CD4-positive, alpha-beta T cell treated with Interferon alpha-2 for 1 hour (primary cell): ENCODE measurements around the gene C11orf71.

Source experiments
- DNase-seq, 2 donors: peaks; one replicate each; pipeline ENCODE4 v3.0.0-alpha.2; 2020 to 2022

Gene C11orf71

DNA sequence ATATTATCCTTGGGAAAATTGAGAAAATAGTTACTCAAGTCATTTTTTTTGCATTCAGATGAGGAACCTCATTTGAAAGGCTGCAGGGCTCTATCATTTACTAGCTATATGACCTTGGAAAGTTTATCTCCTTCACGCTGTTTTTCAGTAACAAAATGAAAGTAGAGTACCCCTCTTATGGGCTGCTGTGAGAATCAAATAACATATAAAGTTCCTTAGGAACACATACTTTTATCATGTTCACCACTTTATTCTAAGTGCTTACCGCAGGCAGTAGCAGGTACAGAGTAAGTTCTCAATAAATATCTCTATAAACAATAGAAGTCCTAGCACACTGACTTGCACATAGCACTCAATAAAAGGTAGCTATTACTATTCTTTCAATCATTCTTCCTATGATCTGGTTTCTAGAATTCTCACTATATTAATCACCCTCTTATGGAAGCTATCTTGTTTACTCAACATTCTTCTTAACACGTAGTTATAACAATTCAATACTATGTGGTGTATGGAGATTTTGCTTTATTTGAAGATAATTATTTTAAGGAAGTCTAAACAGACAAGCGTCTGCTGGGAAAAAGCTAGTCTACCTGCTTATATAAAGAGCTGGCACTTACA, 1.9 kb downstream of the C11orf71 start:
- no peak for DNase-seq

DNA sequence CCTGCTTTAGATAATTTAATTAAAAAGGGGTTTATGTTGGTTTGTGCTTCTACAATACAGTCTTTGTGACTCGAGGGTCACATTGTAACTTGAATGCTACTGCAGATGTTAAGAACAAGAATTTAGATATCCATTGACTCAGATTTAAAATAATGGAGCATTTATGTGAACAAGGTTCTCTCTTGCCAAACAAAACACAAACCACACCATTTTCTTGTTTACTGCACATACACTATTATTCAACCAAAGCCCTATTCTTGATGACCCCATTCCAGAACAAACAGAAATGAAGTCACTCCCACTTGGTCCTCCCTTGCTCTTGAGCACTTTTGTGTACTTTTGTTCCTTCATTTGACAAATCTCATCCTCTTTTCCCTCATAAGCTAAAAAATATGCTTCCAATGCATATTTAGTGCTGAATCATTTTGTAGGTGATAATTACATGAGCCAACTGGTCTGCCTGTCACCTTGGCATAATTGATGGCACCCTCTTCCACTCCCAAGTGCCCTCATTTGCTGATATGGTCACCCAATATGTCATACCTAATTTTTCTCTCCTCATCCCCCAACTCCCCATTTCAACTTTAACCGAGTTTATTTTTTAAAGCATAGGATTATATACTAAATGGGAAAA, 2.8 kb downstream of the C11orf71 start:
- no peak for DNase-seq

DNA sequence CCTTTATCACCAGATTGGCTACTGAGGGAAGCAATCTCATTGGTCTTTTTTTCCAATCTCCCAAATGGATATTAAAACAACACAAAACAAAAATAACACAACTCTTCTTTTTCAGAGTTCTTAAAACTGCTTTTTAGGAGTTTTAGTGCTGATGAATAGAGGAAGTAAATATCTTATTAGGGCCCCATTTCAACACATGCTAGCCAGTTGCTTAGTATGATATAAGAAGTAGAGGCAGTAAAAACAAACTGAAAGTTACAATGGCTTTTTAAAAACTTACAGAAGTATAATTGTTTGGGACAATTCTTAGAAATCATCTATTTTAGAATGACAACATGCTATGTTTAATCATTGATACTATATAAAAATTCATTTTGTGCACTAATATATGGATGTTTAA, 3.4 kb downstream of the C11orf71 start:
- no peak for DNase-seq

DNA sequence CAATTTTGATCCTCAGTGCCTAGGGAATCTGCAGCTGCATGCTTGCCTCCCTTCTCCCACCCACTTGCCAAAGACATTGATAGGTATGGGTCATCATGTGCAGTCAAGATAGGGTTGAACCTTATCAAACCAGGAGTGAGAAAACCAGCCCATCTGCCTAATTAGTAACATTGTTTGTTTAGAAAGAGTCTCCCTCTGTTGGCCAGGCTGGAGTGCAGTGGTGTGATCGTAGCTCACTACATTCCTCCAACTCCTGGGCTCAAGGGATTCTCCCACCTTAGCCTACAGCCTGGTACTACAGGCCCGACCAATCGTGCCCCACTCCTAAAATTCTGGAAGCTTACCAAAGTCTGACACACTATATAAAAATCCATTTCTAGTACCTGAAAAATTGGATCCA, 4.6 kb downstream of the C11orf71 start:
- DNase-seq: no peak

DNA sequence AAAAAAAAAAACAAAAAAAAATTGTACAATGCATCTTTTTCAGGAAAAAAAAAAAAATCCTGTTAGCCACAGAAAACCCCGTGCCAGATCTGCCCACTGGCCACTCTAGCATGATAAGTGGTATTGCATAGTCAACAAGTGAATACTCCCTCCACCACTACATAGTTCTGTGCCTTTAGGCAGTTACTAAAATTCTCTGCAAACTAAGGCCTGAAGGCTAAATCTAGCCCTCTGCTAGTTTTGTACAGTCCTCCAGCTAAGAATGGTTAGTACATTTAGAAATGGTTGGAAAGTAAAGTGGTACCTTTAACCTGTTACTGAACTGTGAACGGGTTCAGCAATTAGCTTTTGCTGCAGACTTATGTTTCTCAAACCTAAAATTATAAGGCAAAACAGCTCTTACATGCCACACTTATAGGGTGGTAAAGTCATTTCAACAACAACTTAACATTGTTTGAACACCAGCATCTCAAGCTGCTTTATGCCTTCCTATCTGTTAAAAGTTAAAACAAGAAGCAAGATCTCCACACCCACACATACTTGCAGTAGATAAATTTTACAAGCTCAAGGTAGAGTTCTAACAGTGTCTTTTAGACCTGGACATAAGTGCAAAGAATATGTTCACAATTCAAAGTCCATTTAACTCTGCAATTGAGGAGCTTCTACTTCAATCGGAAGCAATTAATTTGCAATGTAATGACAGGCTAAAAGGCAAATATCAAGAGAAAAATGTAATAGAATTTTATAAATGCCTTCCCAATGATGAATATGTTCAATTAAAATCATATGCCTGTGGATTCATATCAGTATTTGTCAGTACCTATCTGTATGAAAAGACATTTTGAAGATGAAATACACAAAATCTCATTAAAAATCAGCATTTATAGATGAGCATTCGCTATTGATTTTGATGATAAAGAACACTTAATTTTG, 7.3 kb downstream of the C11orf71 start:
- DNase-seq: no peak

DNA sequence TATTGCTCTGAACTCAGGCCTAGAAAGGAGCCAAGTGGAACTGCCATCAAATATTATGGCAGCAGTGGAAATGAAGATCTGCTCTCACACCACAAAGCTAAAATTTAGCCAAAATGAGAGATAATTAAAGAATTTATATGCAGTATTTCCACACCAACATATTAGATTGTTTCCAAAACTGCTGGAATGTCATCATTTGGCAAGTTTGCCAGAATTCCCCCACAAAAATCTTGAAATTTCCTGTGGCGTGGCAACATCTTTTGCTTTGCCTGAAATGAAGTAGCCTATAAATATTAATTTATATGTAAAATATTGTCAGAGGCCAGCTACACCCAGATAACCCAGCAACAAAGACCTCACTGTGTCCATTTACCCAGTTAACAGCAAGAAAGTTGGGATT, 13.8 kb downstream of the C11orf71 start:
- DNase-seq: no peak

DNA sequence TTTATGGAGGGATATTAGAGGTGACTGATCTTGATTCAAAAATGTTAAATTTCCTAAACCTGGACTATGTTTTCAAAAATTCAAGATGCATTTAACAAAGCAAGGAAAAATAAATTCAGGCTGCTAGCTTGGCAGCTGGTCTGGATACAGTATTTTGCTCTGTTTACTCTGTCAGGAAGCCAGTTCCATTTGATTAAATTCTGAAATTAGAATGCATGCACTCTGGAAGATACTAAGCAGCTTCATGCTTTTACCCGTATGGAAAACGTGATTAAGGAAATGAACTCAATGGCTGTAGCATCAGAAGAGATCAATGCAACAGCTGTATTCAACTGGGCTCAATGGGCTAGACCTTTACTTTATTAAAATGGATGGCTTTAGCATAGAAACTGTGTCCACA, 14.2 kb downstream of the C11orf71 start:
- DNase-seq: no peak

DNA sequence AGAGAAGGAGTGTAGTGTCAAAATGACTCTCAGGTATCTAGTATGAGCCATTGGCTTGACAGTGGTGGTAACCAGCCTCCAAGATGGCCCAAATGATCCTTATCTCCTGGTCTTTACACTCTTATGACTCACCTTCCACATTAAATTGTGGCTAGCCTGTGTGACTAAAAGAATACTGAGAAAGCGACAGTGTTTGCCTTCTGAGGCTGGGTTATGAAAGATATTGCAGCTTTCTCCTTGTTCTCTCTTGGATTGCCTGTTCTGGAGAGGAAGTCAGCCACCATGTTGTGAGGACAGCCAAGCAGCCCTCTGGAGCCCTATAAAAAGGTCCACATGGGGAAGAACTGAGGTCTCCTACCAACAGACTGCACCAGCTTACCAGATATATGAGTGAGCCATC, 15.8 kb downstream of the C11orf71 start:
- no peak for DNase-seq

DNA sequence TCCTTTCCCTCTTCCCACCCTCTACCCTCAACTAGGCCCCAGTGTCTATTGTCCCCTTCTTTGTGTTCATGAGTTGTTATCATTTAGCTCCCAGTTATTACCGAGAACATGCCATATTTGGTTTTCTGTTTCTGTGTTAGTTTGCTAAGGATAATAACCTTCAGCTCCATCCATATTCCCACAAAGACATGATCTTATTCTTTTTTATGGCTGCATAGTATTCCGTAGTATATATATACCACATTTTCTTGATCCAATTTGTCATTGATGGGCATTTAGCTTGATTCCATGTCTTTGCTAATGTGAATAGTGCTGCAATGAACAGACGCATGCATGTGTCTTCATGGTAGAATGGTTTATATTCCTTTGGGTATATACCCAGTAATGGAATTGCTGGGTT, 17.8 kb downstream of the C11orf71 start:
- no peak for DNase-seq

DNA sequence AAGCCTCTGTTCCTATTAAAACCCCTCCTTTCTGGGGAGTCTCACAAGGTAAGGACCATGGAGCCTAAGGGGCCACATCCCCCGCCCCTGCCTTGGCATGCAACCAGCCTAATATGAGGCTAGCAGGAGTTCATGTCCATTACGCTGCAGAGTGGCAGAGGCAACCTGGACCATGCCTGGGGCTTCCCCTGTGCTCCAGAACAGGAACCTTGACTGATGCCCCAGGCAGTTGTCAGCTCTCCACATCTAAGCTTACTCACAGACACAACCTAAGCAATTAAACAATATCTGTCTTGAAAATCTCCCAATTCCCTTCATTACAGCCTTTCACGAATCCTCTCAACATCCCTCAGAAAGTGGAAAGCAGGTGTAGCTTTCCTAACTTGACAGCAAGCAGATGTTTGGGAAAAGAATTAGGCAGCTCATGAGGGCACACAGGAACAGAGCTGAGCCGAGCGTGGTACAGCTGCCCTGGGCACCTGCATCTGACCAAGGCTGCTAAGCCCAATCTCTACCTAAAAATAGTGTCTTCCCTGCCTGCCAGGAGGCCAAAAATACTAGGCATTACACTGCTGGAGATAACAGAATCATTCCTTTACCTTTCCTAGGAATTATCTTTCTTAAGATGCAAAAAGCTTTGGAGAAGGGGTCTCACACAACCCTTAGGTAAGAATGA, 20.8 kb downstream of the C11orf71 start:
- DNase-seq: no peak

DNA sequence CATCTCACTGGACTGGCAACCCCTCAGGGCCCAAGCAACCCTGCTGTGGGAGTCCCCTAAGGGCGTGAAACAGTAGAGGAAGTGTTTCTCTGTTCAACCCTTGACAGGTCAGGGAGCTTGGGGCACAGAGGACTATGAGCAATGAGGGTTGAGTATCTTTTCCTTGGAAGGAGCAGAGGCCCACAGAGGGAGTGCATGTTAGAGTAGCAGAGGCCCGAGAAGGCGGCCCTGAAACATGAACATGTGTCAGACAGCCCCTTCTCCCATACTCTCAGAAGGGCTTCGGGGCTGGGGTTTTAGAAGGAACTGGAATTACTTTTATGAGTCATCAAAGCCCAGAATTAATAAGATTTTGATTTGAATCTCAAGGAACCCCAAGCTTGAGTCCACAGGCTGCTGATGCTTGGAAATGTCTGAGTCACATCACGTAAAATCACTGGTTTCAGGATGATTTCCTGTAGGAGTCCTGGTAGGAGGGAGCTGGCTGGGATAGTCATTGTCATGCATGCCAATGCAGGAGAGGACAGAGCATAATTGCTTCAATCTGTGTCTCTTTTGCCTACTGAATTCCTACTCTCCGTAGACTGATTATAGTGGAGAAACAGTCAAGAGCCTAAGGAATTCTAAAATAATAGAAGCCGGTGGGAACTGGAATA, 22.6 kb downstream of the C11orf71 start:
- no peak for DNase-seq

DNA sequence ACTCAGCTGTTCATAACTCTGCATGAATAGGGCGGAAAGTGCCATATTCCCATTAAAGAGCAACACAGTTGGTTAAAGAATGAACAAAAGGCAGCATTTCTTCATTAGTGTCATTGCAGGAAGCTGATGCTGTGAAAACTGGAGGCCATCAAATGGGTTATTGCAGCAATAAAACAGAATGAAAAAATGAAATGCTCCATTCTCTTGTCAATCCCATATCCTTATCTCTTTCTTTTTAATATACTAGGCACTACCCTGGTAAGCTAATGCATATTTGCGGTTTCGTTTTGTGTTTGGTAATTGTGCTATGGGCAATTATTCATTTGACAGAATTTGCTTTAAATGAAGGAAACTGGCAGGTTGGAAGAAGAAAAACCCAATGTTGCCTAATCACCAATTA, 25.3 kb downstream of the C11orf71 start:
- no peak for DNase-seq

DNA sequence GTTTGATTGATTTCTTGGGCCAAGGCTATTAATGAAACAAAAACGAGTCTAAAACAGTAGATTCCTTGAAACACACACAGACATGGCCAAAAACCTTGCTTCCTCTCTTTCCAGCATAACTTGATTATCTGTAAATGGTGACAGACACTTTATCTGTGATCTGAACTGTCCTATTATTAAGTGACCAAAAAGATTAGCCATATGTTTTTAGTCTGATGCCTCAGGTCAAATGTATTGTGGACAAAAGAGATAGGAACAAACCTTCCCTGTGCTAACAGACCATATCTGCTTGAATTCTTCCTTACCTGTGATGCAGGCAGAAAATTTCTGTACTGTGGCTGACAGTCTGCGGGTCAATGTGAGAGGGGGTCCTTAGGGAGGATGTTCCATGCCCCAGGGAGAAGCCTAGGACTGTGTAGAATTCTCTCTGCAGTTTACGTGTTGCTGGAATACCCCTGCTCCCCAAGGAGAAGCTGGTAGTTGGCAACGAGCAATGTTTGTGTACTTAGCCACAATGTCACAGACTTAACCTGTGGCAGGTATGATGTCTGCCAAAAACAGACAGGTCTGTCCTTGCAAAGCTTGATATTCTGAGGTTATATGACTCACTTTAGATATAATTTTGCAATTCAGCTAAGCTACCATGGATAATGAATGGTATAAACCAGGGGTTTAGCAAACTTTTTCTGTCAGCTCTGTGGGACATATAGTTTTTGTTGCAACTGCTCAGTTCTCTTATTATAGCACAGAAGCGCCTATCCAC, 31.2 kb downstream of the C11orf71 start:
- no peak for DNase-seq

DNA sequence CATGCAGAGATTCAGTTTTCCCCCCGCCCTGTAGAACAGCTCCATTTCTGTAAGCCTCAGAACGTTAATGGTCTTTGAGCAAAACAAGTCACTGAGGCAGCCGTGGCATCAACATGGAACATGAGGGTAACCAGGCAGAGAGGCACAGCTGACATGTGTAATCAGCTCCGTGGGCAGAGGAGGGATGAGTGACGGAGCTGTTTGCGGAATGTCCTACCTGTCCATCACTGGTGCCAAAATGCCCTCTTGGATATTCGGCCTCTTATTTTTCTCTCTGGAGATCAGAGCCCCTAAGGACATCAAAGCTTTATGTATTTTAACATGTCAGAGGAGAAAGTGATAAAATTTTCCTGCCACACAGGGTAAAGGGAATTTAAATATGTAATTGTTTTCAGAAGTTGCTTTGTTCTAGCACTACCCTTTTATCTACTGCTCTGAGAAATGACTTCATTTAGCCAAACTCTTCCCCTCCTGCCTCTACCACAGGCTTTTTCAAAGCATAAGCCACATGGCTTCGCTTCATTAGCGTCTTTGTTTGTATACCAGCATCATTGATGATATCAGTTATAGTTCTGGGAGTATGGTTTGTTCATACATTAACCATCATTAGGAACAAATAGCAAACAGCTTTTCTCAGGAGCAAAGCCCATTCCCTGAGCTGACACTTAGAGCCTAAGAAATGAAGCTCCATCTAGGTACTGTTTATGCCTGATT, 32.9 kb downstream of the C11orf71 start:
- DNase-seq: no peak

DNA sequence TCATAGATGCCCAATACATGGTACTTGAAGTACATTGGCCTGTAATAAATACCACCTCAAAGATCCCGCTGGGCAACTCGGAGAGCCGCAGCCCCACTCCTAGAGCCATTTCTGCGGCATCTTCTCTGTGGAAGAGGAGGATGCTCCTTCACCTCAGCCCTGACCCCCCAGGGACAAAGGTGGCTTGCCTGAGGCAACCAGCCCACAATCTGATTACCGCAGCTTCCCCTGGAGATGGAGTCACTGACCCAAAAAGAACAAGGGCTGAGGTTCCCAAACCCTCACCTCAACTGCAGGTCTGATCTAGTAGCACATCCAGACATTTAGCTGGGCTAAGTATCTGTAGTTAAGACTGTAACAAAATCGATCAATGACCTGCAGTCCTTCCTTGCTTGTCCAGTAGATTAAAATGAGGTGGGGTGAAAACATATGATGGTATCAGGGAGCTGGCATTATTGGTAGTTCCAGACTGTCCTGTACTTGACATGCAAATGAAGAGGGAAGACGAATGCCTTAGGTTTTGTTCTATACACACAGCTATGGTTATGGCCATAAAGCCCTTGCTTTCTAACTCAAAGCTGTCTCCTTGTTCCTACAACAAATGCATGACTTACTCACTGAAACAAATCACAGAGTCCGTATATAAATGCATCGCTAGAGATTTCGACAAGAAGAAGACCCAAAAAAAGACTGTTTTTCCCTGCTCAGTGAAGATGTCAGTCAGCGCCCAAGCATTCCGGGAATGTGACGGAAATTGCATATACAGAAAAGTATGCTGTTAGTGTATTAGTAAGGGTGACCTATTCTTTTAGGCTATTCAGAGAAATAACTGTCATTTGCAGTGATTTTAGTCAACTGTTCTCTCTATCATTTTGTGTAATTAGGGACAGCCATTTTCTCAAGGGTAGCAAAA, 33.7 kb downstream of the C11orf71 start:
- no peak for DNase-seq

DNA sequence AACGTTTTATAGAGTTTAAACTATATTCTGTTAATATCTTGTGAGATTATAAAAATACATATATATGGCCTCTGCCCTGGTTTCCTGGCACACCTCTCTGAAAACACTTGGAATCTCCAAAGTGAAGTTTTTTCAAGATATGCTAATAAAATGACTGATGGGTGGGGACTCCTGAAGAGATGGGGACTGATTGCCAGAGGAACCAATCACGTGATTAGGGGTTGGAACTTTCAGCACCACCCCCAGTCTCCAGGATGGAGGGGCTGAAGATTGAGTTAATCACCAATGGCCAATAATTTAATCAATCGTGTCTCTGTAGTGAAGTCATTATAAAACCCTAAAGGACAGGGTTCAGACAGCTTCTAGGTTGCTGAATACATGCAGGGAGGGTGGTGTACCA, 37.4 kb downstream of the C11orf71 start:
- no peak for DNase-seq

DNA sequence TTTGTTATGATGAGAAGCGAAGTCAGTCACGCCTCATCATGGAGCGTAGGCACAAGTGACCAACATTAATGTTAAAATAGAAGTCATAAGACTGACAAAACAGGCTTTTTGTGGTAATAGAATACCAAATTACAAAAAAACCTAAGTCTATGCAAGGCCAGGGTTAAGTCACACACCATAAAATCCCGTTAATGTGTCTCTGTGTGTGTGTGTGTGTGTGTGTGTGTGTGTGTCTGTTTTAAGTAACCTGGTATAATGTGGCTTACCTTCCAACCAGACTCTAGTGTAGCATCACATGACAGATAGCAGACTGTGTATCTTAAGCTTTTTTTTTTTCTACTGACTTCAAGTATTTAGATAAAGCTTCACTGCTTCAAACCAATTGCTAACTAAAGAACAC, 38.0 kb downstream of the C11orf71 start:
- DNase-seq: no peak

DNA sequence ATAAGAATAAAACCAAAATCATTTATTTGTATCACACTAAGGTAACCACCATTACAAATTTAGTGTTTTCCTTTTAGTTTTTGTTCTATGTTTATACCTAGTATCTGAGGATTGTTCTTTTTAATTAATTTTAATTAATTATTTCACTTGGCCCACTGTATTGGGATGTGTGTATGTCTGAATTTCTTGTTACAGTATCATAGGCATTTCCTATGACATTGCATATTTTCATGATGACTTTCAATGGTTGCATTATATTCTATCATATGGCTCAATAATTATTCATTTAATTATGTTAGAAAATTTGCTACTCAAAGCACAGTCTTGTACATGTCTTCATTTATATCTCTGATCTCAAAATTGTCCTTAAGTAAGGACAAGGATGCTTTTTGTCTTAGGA, 41.0 kb downstream of the C11orf71 start:
- DNase-seq: no peak

DNA sequence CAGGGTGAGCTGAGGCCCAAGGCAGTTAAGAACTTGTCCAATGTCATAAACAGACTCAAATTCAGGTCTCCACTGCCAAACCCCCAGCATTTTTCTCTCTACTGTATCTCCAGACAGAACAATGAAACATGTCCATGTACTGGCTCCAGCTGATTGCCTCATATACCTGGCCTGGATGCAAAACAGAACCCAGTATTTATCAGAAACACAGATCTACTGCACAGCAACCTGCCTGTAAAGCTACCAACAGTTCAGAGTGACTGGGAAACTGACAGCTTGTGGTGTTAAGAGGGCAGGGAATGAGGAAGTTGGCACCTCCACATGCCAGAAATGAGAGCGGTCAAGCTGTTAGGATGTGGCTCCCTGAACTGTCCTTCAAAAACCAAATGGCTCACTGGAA, 41.6 kb downstream of the C11orf71 start:
- no peak for DNase-seq

DNA sequence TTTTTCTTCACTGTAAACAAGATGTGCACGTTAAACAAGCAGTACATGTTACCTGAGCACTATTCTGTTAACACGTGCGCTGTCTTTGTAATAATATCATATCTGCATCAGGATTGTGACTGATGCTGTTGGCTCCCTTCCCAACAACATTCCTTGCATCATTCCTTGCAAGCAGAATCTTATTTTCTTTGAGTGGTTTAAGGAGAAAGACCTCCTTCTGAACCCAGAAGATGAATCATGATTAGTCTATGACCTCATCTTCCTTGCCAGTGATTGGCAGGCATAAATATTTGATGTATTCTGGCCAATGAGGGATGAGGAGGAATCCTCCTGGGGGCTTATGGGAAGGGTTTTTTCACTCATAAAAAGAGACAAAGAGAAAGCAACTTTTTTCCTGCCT, 46.2 kb downstream of the C11orf71 start:
- no peak for DNase-seq
